HCT116 (cell line): Measurements from ENCODE around the gene TEF. TPM values are rescaled to one million over a fixed set of nuclear protein-coding genes. Genes with fewer than 3 reads are reported as not detected.

Experiments used
- ATAC-seq: fragments of 200-7000 bp; cut with Tn5 transposase; 2 replicates; pipeline ENCODE4 v1.9.1; 2020; ENCODE audit warnings: mild to moderate bottlenecking, moderate library complexity
- BruUV-seq: library from RNA; stranded (reverse); fragments of 400-500 nt; replicated peaks from 2 replicates; lab custom pipeline; 2021; lab: Mats Ljungman, UMichigan
- CTCF ChIA-PET: fragments of 300-600 bp; sonication (Branson Sonifier 250); formaldehyde crosslinking; loops from one replicate; lab custom pipeline; 2021; ENCODE audit warnings: antibody characterized with exemption; lab: Charles Lee
- POLR2A ChIA-PET: fragments of 300-600, 350-600 bp; sonication (Branson Sonifier 250); formaldehyde crosslinking; loops from one replicate; lab custom pipeline; 2021; ENCODE audit warnings: antibody characterized with exemption; lab: Charles Lee
- RAD21 ChIA-PET, 2 experiments: fragments of 300-600 bp; sonication (Branson Sonifier 250); formaldehyde crosslinking; loops; one replicate each; lab custom pipeline; 2023; ENCODE audit warnings: low total read pairs in 2 of 2; ENCODE audit not compliant: uncharacterized antibody in 2 of 2, unreplicated experiment in 2 of 2, low non-redundant PET in 1 of 2; lab: Charles Lee
- DNase-seq: peaks from one replicate; pipeline ENCODE4 v3.0.0-alpha.2; 2010; ENCODE audit warnings: low read depth, low spot score
- H2AFZ ChIP-seq: fragments of 200-600 bp; shearing (Covaris generic), sonication (generic); 2 replicates; pipeline ENCODE4 v1.6.1; 2017; ENCODE audit warnings: low read depth, mixed run types, mixed read lengths, antibody characterized with exemption, low read length; ENCODE audit not compliant: poor library complexity, severe bottlenecking
- H3K27ac ChIP-seq: 2 replicates; pipeline ENCODE4 v1.5.1; 2012; ENCODE audit warnings: low read depth, low read length
- H3K27me3 ChIP-seq: fragments of 200-600 bp; sonication (generic); 2 replicates; pipeline ENCODE4 v1.6.1; 2016; ENCODE audit warnings: mixed run types, low read length, mixed read lengths; ENCODE audit not compliant: insufficient read depth
- H3K36me3 ChIP-seq, 2 experiments: fragments of 200-500 bp in 1 of 2; fragments of 200-600 bp in 1 of 2; sonication (Bioruptor generic) in 1 of 2; sonication (generic) in 1 of 2; 2 replicates each; pipeline versions ENCODE4 v1.5.1 to v1.6.1; 2014 to 2016; ENCODE audit warnings: low read length in 2 of 2, inconsistent platforms in 1 of 2, mixed read lengths in 1 of 2, mixed run types in 1 of 2; ENCODE audit not compliant: insufficient read depth in 2 of 2, control insufficient read depth in 1 of 2
- H3K4me1 ChIP-seq, 2 experiments: fragments of 200-600 bp in 1 of 2; sonication (generic) in 1 of 2; 2 replicates each; pipeline versions ENCODE4 v1.5.1 to v1.6.1; 2012 to 2017; ENCODE audit warnings: low read length in 2 of 2, inconsistent platforms in 1 of 2, mild to moderate bottlenecking in 1 of 2, mixed read lengths in 1 of 2, mixed run types in 1 of 2, moderate library complexity in 1 of 2; ENCODE audit not compliant: insufficient read depth in 2 of 2, control insufficient read depth in 1 of 2
- H3K4me2 ChIP-seq: fragments of 200-600 bp; sonication (generic); 2 replicates; pipeline ENCODE4 v1.6.1; 2017; ENCODE audit warnings: mixed run types, low read length, mixed read lengths
- H3K4me3 ChIP-seq, 2 experiments: fragments of 200-600 bp in 1 of 2; sonication (generic) in 1 of 2; replicated peaks in 1 of 2; 2 replicates each; pipeline ENCODE4 v1.5.1; 2011 to 2016; ENCODE audit warnings: low read length in 2 of 2, control low read depth in 1 of 2, low read depth in 1 of 2, mild to moderate bottlenecking in 1 of 2, mixed read lengths in 1 of 2, mixed run types in 1 of 2
- H3K79me2 ChIP-seq: fragments of 200-600 bp; sonication (generic); 2 replicates; pipeline ENCODE4 v1.6.1; 2017; ENCODE audit warnings: mild to moderate bottlenecking, mixed run types, low read length, moderate library complexity, mixed read lengths; ENCODE audit not compliant: insufficient read depth
- H3K9ac ChIP-seq: fragments of 200-600 bp; sonication (generic); 2 replicates; pipeline ENCODE4 v1.6.1; 2016; ENCODE audit warnings: low read length, mixed read lengths
- H3K9me2 ChIP-seq: fragments of 200-600 bp; sonication (generic), shearing (Covaris generic); 2 replicates; pipeline ENCODE4 v1.6.1; 2017; ENCODE audit warnings: mixed run types, mild to moderate bottlenecking, moderate library complexity; ENCODE audit not compliant: insufficient read depth
- H3K9me3 ChIP-seq, 2 experiments: fragments of 200-500 bp in 1 of 2; fragments of 200-600 bp in 1 of 2; sonication (Bioruptor generic) in 1 of 2; sonication (generic) in 1 of 2; 2 replicates each; pipeline ENCODE4 v1.6.1; 2014 to 2017; ENCODE audit warnings: low read length in 2 of 2, mixed read lengths in 2 of 2, inconsistent platforms in 1 of 2, low read depth in 1 of 2, mild to moderate bottlenecking in 1 of 2, mixed run types in 1 of 2, moderate library complexity in 1 of 2; ENCODE audit not compliant: control insufficient read depth in 1 of 2, insufficient read depth in 1 of 2
- H4K20me1 ChIP-seq: fragments of 200-600 bp; sonication (generic), shearing (Covaris generic); 2 replicates; pipeline ENCODE4 v1.6.1; 2017; ENCODE audit warnings: mixed run types, mild to moderate bottlenecking, moderate library complexity; ENCODE audit not compliant: insufficient read depth
- ATF3 ChIP-seq: IDR thresholded peaks from 2 replicates; pipeline ENCODE4 v1.6.1; 2012
- CBX3 ChIP-seq: IDR thresholded peaks from 2 replicates; pipeline ENCODE4 v1.6.1; 2012; ENCODE audit warnings: low read depth
- CEBPB ChIP-seq: IDR thresholded peaks from 2 replicates; pipeline ENCODE4 v1.6.1; 2012; ENCODE audit warnings: low read depth
- CTCF ChIP-seq, 3 experiments: fragments of 200-600 bp in 1 of 3; sonication (generic) in 1 of 3; IDR thresholded peaks in 2 of 3; conservative IDR thresholded peaks in 1 of 3; 2 replicates each; pipeline ENCODE4 v1.5.1; 2012 to 2017; ENCODE audit warnings: low read depth in 2 of 3, low read length in 2 of 3, antibody characterized with exemption in 1 of 3, borderline replicate concordance in 1 of 3, control low read depth in 1 of 3, mild to moderate bottlenecking in 1 of 3, mixed read lengths in 1 of 3, mixed run types in 1 of 3, moderate library complexity in 1 of 3; ENCODE audit not compliant: insufficient read depth in 1 of 3
- EGR1 ChIP-seq: IDR thresholded peaks from 2 replicates; pipeline ENCODE4 v1.6.1; 2012; ENCODE audit warnings: low read depth
- FOSL1 ChIP-seq: IDR thresholded peaks from 2 replicates; pipeline ENCODE4 v1.6.1; 2012; ENCODE audit warnings: low read depth
- JUND ChIP-seq: IDR thresholded peaks from 2 replicates; pipeline ENCODE4 v1.6.1; 2012
- MAX ChIP-seq: IDR thresholded peaks from 2 replicates; pipeline ENCODE4 v1.6.1; 2012
- POLR2A ChIP-seq: IDR thresholded peaks from 2 replicates; pipeline ENCODE4 v1.7.0; 2011; ENCODE audit warnings: borderline replicate concordance; ENCODE audit not compliant: insufficient read depth, insufficient read length; ENCODE audit errors: extremely low read depth
- POLR2AphosphoS5 ChIP-seq: IDR thresholded peaks from 2 replicates; pipeline ENCODE4 v1.6.1; 2011; ENCODE audit warnings: mild to moderate bottlenecking, low read depth, low read length, moderate library complexity
- REST ChIP-seq: IDR thresholded peaks from 2 replicates; pipeline ENCODE4 v1.6.1; 2012; ENCODE audit warnings: low read depth
- SIN3A ChIP-seq: IDR thresholded peaks from 2 replicates; pipeline ENCODE4 v1.6.1; 2012; ENCODE audit warnings: low read depth
- YY1 ChIP-seq: IDR thresholded peaks from 2 replicates; pipeline ENCODE4 v1.6.1; 2011; ENCODE audit warnings: low read length, low read depth, moderate library complexity, mild to moderate bottlenecking; ENCODE audit not compliant: insufficient replicate concordance; ENCODE audit errors: extremely low read depth
- ZNF274 ChIP-seq: fragments of 200-500 bp; sonication (Bioruptor generic); IDR thresholded peaks from 2 replicates; pipeline ENCODE4 v1.6.1; 2014; ENCODE audit warnings: mild to moderate bottlenecking, low read depth, low read length, inconsistent platforms
- intact Hi-C: fragments of 100-400 bp; cut with micrococcal nuclease; formaldehyde crosslinking; loops from 2 replicates; pipeline ENCODE4 v1.10.0; 2022
- total RNA-seq: library from RNA; stranded (reverse); gene quantifications from one replicate; pipeline ENCODE4 v1.2.1, GENCODE V29; 2021; ENCODE audit not compliant: unreplicated experiment

TEF gene
- total RNA-seq, 1 experiment from 2014 or later = 16.5 TPM

- no peak for ATAC-seq
- no peaks in the 10 kb centered on the region for H3K9me2 ChIP-seq
- intact Hi-C loops = no loop called here
- no peak overlapping the region for H3K27ac ChIP-seq
- no peaks in the 10 kb centered on the region for H3K27me3 ChIP-seq
- RAD21 ChIA-PET = no interaction called here
- no peak overlapping the region for H3K9ac ChIP-seq
- BruUV-seq = TSS peak; percentile 64
- TF ChIP-seq CTCF (IDR thresholded peaks at IDR 0.05 in 2 of 3, conservative IDR thresholded peaks at IDR 0.05 in 1 of 3; ENCODE audit: borderline replicate concordance in 1 of 3, insufficient read depth in 1 of 3, low read depth in 2 of 3, low read length in 2 of 3) = no peak
- TF ChIP-seq POLR2AphosphoS5 = no peak
- TF ChIP-seq REST = no peak
- no peak for TF ChIP-seq FOSL1
- TF ChIP-seq ATF3 = no peak
- TF ChIP-seq EGR1 = no peak
- TF ChIP-seq JUND = no peak
- TF ChIP-seq YY1 = no peak
- no peak for TF ChIP-seq CBX3
- TF ChIP-seq POLR2A = no peak
- no peak for TF ChIP-seq MAX
- no peak for TF ChIP-seq SIN3A
- TF ChIP-seq ZNF274 = no peak
- no peak for TF ChIP-seq CEBPB
- peaks cover 0 to 7% of the 10 kb centered on the region in 2 experiments; a peak in 2 of 4 replicates for H3K36me3 ChIP-seq
- CTCF ChIA-PET = no interaction called here
- no peaks in the 10 kb centered on the region for H4K20me1 ChIP-seq
- no peak overlapping the region for H2AFZ ChIP-seq
- no peak for DNase-seq
- POLR2A ChIA-PET = no interaction called here
- no peak overlapping the region for H3K4me2 ChIP-seq
- no peaks in the 10 kb centered on the region for H3K9me3 ChIP-seq
- H3K79me2 ChIP-seq = no peaks in the 10 kb centered on the region
- no peak overlapping the region for H3K4me3 ChIP-seq
- H3K4me1 ChIP-seq = peaks cover 0 to 8% of the 10 kb centered on the region in 2 experiments; a peak in 2 of 4 replicates
These were observed 22.4 kb upstream of the TEF start for GRCh38 chr22:41359376-41359775.
